Fibroblast of upper back skin (primary cell): Measurements from ENCODE around the gene ZNF608.

Experiments
- DNase-seq: peaks from one replicate; pipeline ENCODE4 v3.0.0-alpha.2; 2013

ZNF608 gene

DNA sequence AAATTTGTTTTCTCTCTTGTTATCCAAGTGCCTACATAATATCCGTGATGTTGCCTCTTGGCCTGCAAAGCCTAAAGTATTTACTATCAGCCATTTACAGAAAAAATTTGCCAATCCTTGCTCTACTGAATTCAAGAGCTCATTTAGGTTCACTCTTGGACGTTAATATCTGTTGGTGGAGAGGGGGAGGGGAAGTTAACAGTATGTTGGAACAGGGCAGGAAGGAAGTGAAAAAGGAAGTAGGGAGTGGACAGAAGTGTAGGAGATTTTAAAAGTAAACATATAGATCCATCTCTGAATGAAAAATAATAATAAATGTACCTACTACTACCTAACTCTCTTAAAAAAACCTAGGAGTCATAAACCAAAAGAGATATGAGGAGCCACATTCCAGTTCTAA is 32.8 kb downstream of the ZNF608 start:
- DNase-seq = no peak

DNA sequence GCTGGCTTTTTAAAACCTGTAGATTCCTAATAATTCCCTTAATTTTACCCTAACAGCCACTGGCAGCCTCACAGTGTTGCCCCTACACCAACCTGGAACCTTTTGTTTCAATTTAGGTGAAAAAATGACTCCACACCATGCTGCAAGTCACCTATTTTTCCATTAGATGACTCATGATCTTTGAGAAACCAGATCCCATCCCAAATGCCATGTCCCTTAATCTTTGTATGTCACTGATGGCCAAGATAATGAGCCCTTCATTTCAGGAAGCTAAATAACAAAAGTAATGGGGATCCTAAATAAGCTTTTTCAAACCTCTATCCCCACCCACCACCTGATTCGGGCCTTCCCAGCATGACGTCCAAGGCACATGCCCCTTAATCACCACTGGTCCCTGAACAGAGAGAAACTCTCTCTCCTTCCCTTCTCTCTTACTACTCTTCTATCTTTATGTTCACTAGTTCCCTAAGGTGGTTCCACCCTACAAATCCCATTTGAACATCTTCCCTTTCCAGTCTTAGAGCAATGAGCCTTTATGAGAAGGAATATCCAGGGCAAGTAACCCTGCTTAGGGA is 33.6 kb downstream of the ZNF608 start:
- DNase-seq = no peak

DNA sequence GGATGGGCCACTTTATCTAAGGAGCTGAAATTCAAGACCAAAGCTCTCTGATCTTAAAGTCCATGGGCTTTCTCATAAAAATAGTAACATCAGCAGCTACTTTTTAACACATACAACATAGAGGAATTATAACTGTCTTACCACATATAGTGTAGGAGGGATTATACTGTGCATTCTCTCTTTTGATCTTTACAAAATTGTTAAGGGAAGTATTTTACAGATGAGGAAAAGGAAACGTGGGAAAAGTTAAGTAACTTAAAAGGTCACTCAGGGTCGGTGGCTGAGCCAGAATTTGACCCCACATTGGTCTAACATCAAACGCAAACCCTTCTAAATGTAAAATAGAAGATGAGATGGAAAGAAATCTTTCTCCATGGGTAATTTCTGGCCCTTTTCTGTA is 38.4 kb downstream of the ZNF608 start:
- DNase-seq = no peak

DNA sequence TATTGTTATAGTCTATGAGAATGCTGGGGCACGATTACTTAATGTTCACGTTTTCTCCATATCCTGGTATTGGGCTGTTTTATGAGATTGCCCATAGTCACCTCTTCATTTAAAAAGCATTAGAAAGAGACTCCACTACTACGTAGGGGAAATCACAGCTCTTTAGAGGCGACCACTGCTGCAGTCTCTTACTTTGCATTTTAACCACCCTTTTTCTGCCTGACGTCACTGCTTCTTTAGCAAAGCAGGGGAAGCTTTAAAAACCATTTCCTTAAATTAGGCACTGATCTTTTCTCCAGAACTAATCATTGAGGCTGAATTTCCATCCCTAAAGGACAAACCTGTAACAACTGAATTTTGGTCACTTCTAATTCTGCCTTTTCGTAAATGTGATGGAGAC is 38.9 kb downstream of the ZNF608 start:
- no peak for DNase-seq

DNA sequence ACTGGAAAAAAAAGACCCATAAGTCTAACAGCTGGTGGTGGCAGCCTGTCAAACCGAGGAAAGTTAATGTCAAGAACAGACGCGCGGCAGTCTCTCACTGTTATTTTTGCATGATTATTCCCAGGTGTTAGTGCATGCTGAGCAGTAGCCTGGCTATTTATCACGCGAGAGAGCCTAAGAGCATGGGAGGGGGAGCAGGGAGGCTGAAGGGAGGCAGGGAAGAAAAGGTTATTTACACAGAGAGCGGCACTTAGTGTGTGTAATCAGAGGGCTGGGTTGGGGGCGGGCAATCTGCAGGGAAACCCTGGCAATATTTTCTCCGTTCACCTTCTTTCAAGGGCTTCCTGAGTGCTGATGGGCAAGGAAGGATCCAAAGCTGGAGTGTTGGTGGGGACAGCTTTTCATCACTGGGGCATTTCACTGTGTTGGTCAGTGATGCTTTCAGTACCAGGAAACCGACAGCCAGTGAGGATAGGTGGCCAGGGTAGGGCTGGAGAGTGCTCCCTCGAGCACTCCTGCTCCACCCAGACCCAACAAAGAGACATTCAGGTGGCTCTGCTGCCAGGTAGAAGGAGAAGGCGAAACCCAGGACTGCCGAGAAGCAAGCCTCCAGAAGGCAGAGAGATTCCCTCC is 39.6 kb downstream of the ZNF608 start:
- peak; percentile 91 for DNase-seq

DNA sequence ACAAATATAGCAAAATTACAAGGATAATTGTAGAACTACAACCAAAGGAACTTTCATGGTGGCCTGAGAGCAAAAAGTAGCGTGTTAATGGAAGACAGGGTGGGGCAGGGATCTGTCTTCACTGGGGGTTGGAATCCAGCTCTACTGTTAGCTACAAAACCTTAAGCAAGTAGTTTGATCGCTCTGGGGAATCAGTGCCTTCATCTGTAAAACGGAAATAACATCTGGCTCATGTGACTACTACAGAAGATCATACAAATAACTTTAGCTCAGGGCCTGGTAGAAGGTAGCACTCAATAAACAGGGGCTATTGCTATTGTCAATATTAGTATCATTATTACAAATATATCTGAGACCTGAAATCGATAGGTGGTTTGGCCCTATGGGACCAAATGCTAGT is 40.4 kb downstream of the ZNF608 start:
- DNase-seq = no peak

DNA sequence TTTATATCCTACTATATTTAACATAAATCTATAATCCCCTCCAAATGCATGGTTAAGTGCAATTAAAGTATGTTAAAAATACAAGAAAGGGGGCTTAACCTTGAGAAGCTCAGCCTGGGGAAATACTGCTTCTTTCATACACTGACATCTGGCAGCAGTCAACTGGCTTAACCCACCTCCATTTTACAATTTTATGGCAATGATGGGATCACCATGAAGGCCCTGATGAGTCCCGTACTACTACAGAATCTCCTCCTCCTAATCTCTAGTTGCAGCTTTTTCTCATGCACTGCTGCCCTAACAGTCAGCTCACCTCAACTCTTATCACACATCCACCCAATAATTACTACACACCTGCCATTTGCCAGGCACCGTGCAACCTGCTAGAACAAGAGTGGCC is 40.9 kb downstream of the ZNF608 start:
- DNase-seq = no peak

DNA sequence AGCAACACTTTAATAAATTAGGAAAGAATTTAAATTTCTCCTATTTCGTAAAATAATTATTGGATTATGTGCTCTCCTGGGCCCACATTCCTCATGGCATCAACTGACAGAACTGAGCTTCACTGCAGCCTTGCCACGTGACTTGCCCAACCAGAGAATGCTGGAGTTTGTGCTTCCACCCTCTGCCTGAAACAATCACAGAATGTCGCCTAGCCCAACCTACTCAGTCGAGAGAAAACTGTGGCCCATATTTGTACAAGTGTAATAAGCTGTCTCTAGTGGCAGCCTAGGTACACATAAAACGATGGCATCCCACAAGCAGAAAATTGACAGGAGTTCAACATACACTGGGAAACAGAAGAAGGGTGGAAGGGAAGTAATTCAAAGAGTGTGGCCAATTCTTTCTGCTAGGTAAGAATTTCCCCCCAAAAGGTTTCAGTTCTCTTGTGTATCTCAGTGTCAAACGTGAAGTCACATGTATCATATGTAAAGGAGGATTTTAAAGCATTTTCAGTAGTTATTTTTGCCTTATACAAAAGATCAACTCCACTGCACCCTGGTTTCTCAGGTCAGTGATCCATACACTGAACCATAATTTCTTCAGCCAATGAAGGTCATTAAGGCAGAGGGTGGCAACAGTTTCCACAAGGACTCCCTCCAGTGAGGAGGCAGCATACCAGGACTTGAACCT is 41.7 kb downstream of the ZNF608 start:
- DNase-seq = no peak

DNA sequence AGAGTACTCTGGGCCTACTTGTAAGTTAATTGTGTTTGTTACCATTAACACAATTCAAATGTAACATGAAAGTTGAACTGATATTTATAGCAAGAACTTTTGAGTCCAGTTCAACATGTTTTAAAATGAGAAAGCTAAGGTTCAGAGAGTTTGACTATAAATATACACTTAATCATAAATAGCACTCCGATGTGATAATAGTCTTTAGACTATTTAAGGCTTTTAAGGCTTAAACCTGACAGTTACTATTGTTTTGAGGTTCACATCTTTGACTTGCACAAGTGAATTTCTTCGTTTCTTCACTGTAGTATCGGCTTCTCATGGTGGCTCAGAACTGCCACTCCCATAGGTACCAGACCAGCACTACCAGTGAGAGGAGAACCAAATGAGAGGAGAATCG is 42.4 kb downstream of the ZNF608 start:
- no peak for DNase-seq

DNA sequence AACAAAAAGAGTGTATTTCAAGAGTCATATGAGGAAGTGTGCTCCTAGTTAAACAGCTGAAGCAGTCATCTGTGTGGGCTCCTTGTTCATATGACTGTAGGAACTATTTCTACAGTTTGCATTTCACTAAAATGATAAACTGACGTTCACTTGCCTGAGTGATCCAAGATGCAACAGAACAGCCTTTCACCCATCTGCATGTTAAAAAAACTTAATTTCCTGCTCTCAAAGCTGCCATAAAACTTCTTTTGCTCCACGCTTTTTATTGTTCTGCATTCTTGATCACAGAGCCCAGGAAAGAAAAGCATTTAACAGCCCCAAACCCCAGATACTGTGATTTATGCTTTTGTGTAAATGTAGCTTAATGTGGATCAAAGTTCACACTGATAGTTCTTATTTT is 43.9 kb downstream of the ZNF608 start:
- DNase-seq = no peak

DNA sequence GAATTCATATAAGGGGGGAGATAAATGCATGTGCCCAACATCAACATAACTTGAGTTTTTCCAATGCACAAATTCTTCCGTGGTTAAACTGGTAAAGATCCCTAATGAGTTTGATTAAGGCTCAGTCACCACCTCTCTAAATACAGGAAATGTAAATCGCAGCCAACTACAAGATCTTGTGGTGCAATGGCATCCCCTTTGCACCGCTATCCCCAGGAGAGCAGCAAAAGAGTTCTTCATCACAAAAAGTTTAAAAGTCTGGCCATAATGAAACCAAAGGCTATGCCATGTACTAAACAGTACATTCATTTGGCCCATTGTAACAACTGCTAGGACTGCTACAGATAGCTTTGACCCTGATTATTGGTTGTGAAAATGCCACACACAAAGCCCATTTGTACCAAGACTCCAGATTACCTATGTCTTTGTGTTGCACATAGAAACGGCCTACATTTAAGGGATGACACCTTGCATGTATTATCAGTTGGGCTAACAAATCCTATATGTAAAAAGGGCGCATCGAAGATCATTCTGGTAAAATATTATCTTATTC is 44.5 kb downstream of the ZNF608 start:
- no peak for DNase-seq

DNA sequence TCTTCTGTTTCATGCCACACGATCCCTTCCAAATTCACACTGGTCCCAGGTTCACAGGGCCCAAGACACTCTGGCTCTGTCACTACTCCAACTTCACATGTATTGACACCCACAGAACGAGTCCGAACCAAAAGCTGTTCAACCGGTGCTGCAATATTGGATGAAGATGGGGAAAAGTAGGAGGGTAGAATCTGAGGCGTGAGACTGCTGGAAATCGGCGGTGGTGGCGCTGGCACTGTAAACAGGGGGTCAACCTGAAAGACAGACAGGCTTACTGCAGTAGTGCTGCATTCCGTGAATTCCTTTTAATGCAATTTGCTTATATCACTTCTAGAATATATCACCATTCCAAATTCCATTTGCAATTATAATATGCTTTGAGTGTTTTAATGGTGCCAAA is 45.4 kb downstream of the ZNF608 start:
- DNase-seq = no peak

DNA sequence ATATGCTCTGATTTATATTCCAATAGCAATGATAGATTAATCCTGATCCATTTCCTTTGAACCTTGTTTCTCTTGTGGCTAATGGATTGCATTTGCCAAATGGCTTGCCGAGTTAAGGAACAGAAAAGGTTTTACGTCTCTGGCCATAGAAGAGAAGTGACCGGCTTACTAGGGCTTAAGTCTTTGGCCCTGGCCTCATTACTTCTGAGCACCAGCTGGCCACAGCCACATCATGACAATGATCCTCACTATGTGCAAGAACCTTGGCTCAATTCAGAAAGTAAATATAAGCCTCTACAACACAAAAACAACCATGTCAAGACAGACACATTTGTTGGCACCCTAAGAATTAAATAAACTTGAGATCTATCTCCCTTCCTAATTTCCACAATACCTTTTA is 46.1 kb downstream of the ZNF608 start:
- DNase-seq = no peak

DNA sequence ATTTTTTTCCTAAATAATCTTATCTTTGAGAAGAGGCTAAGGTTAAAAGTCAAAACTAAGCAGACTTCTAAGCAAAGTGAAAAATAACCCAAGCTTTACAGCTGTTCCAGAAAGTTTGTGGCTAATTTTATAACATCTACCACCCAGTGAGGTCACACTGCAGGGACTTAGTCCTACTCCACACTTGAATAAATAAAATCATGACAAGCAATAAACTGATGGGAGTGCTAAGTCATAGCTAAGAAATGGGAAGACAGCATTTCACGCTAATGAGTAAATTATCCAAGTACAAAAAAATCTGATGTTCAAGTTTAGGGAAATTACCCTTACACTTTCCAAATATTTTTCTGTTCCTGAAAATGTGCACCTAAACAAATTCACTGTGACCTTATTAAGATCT is 47.7 kb downstream of the ZNF608 start:
- no peak for DNase-seq

DNA sequence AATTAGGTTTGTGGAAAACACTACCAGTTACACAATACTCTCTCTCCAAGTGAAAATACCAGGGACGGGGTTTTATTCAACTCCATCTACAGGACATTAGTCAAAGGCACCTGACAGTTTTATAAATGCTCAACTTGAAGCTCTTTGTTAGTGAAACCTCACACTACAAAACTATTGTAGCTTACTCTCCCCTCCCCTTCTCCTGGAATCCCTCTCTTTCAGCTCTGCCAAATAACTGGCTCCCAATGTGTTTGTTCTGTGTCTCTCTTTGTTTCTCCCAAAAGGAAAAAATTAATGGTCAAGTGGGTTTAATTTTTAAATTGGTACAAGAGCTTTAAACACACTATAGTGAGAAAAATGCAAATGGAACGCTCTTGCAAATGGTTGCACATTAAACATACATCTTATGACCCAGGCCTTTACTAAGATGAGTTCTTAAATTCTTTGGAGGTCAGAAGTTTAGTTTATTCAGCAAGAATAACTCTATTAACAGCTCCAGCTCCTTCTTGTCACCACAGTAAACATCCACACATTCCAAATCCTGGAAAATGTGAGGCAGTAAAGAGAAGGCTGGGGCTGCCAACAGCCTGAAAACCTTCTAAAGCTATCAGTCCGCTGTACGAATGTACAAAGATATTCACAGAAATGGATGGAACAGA is 48.4 kb downstream of the ZNF608 start:
- peak; percentile 32 for DNase-seq

DNA sequence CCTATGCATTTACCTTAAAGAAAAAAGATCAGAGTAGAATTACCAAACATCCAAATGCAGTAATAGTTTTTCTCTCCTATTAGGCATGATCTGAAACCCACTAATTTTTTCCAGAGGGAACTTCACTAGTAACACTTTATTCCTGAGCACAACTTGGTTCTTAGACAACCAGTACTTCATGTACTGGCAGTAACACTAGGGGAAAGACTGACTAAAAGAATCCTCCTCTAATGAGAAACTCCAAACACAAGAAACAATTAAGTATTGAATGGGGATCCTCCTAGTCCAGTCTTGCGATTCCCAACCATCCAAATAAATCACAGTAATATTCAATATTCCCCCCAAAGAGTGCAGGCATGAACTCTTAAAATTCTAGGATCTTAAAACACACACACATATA is 48.9 kb downstream of the ZNF608 start:
- DNase-seq = no peak

DNA sequence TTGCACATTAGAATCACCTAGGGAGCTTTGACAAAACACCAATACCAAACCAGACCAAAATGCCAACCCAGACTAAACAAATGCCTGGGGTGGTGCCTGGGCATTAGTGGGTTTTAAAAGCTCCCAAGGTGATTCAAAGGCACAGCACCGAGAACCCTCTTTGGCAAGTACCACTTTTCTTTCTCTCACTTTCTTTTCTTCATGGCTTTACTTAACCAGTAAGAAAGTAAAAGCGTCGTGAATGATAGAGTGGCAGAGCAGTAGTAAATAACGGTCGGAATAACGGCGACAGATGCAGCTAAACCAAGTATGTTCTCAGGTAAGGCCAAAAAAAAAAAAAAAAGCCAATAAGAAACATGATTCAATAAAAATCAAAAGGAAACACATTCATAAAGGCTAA is 49.5 kb downstream of the ZNF608 start:
- no peak for DNase-seq
